Measurements from ENCODE around the gene NACC2. TPM values are rescaled to one million over a fixed set of nuclear protein-coding genes. Genes with fewer than 3 reads are reported as not detected.

NACC2 gene
- total RNA-seq, 2 donors from 2014 or later = 24.5 to 55.2 TPM

- Histone ChIP-seq H3K36me3 (no peaks in the 10 kb centered on the region), H3K27ac (no peak overlapping the region), H3K27me3 (replicated peaks; ENCODE audit: insufficient read depth) (peaks cover 4% of the 10 kb centered on the region), H3K4me1 (replicated peaks) (no peaks in the 10 kb centered on the region), H3K4me3 (no peak overlapping the region), H3K9me3 (no peaks in the 10 kb centered on the region)
- TF ChIP-seq POLR2A (IDR thresholded peaks at IDR 0.05) (no peak), CTCF (IDR thresholded peaks at IDR 0.05) (no peak), POLR2AphosphoS5 (IDR thresholded peaks at IDR 0.05) (no peak)
- 23% methylated on average over 14 of the region's 20 CpGs for WGBS
- intact Hi-C loops (cut with DNase I) = no loop called here
- no peak for DNase-seq (ENCODE audit: low spot score)
Observed at GRCh38 chr9:135978642-135979546, 116.2 kb downstream of the NACC2 start.

DNA sequence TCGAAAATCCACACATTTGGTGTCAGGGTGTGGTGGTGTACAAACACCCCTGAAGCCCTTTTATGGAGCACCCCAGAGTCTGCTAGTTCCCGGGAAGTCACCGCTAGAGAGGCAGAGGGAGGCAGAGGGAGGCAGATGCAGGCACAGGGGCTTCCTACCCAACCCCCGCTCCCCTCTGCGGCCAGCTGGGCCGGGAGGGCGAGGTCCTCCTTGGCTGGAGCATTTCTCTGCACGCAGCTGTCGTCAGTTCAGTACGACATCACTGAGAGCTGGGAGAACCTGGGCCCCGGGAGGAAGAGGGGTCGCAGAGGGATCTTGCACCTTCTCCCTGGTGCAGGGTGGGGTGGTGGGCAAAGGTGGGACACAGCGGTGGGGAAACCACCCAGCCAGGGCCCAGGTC lies 118.1 kb downstream of the NACC2 start:
- Histone ChIP-seq H3K27me3 (replicated peaks; ENCODE audit: insufficient read depth) (peaks cover 4% of the 10 kb centered on the region), H3K4me3 (no peak overlapping the region)
- 33% methylated on average over 13 of the region's 13 CpGs for WGBS

GRCh38 chr9:135976531-135976930 lies 118.6 kb downstream of the NACC2 start:
- no peaks in the 10 kb centered on the region for H3K9me3 ChIP-seq
- no peak for DNase-seq (ENCODE audit: low spot score)
- H3K4me3 ChIP-seq = no peak overlapping the region
- intact Hi-C loops (cut with DNase I) = no loop called here
- 48% methylated on average over 13 of the region's 13 CpGs for WGBS
- H3K36me3 ChIP-seq = no peaks in the 10 kb centered on the region
- H3K27ac ChIP-seq = no peak overlapping the region
- H3K27me3 ChIP-seq (replicated peaks; ENCODE audit: insufficient read depth) = peaks cover 4% of the 10 kb centered on the region
- TF ChIP-seq POLR2A (IDR thresholded peaks at IDR 0.05) = no peak
- no peak for TF ChIP-seq POLR2AphosphoS5 (IDR thresholded peaks at IDR 0.05)
- TF ChIP-seq CTCF (IDR thresholded peaks at IDR 0.05) = no peak
- H3K4me1 ChIP-seq (replicated peaks) = no peaks in the 10 kb centered on the region

More for the DNA sequence above, 118.1 kb downstream of the NACC2 start:
- H3K27ac ChIP-seq = no peak overlapping the region
- no peak for DNase-seq (ENCODE audit: low spot score)
- intact Hi-C loops (cut with DNase I) = no loop called here
- no peaks in the 10 kb centered on the region for H3K9me3 ChIP-seq
- no peak for TF ChIP-seq CTCF (IDR thresholded peaks at IDR 0.05)
- TF ChIP-seq POLR2AphosphoS5 (IDR thresholded peaks at IDR 0.05) = no peak
- TF ChIP-seq POLR2A (IDR thresholded peaks at IDR 0.05) = no peak
- H3K36me3 ChIP-seq = no peaks in the 10 kb centered on the region
- no peaks in the 10 kb centered on the region for H3K4me1 ChIP-seq (replicated peaks)

DNA sequence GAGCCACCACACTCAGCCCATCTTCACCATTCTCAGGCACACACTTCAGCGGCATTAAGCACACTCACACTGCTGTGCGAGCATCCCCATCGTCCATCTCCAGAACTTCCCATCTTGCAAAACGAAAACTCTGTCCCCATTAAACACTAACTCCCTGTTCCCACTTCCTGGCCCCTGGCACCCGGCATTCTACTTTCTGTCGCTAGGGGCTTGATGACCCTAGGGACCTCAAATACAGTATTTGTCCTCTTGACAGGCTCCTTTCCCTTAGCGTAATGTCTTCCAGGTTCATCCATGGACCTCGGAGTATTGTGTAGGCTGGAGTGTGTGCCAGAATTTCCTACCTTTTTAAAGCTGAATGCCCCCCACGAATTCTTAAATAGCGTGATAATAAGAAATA lies 119.3 kb downstream of the NACC2 start:
- DNase-seq (ENCODE audit: low spot score) = no peak
- Histone ChIP-seq H3K9me3 (no peaks in the 10 kb centered on the region), H3K27me3 (replicated peaks; ENCODE audit: insufficient read depth) (peaks cover 4% of the 10 kb centered on the region), H3K4me1 (replicated peaks) (no peaks in the 10 kb centered on the region), H3K36me3 (no peaks in the 10 kb centered on the region), H3K27ac (no peak overlapping the region), H3K4me3 (no peak overlapping the region)
- TF ChIP-seq CTCF (IDR thresholded peaks at IDR 0.05) = no peak
- no peak for TF ChIP-seq POLR2AphosphoS5 (IDR thresholded peaks at IDR 0.05)
- TF ChIP-seq POLR2A (IDR thresholded peaks at IDR 0.05) = no peak
- intact Hi-C loops (cut with DNase I) = no loop called here
- 73% methylated on average over 10 of the region's 10 CpGs for WGBS

GRCh38 chr9:135974220-135974573 lies 120.9 kb downstream of the NACC2 start:
- no peak for DNase-seq (ENCODE audit: low spot score)
- intact Hi-C loops (cut with DNase I) = no loop called here
- Histone ChIP-seq H3K27me3 (replicated peaks; ENCODE audit: insufficient read depth) (peaks cover under 1% of the 10 kb centered on the region), H3K9me3 (no peaks in the 10 kb centered on the region), H3K27ac (no peak overlapping the region), H3K4me1 (replicated peaks) (no peaks in the 10 kb centered on the region), H3K4me3 (no peak overlapping the region), H3K36me3 (no peaks in the 10 kb centered on the region)
- TF ChIP-seq POLR2A (IDR thresholded peaks at IDR 0.05) (no peak), POLR2AphosphoS5 (IDR thresholded peaks at IDR 0.05) (no peak), CTCF (IDR thresholded peaks at IDR 0.05) (no peak)
- WGBS = 58% methylated on average over 10 of the region's 10 CpGs

Data from prostate gland (tissue), 2 donors.